HepG2 (cell line): ENCODE results near the gene EXOC3. TPM values are rescaled to one million over a fixed set of nuclear protein-coding genes. Genes with fewer than 3 reads are reported as not detected.

Source experiments
- ATAC-seq: fragments of 200-7000 bp; cut with Tn5 transposase; 3 replicates; pipeline ENCODE4 v1.9.1; 2020; ENCODE audit warnings: mild to moderate bottlenecking, moderate library complexity
- BruUV-seq: library from RNA; stranded (reverse); fragments of 400-500 nt; replicated peaks from 2 replicates; lab custom pipeline; 2021; lab: Mats Ljungman, UMichigan
- CTCF ChIA-PET: fragments of 300-600 bp; formaldehyde crosslinking; extraction: SDS; loops from one replicate; lab custom pipeline; 2021; ENCODE audit warnings: low total read pairs, inconsistent platforms, low intra/inter-chr PET ratio; lab: Yijun Ruan, JAX
- POLR2A ChIA-PET: fragments of 350-600 bp; sonication (Branson Sonifier 250); formaldehyde crosslinking; loops from one replicate; lab custom pipeline; 2020; ENCODE audit warnings: antibody characterized with exemption, inconsistent platforms; lab: Yijun Ruan, JAX
- DNase-seq: peaks from one replicate; pipeline ENCODE4 v3.0.0-alpha.2; 2015; ENCODE audit warnings: low spot score
- FAIRE-seq: peaks from 3 replicates; lab custom pipeline; 2011; peaks lifted over from hg19 to GRCh38; lab: Jason Lieb, UNC
- H2AFZ ChIP-seq: one replicate; pipeline ENCODE4 v1.6.1; 2011; ENCODE audit warnings: low read length, inconsistent platforms
- H3K27ac ChIP-seq: fragments of 300-600 bp; 3 replicates; pipeline ENCODE4 v1.8.0; 2011; ENCODE audit warnings: mixed run types, mild to moderate bottlenecking, mixed read lengths, low read length, inconsistent platforms; ENCODE audit not compliant: insufficient read depth; ENCODE audit errors: extremely low read length
- H3K27me3 ChIP-seq, 2 experiments: fragments of 200-600 bp in 1 of 2; 2 replicates in 1 of 2; 3 replicates in 1 of 2; pipeline versions ENCODE4 v1.6.0 to v1.8.0; 2011; ENCODE audit warnings: low read length in 2 of 2, mild to moderate bottlenecking in 2 of 2, moderate library complexity in 2 of 2, inconsistent platforms in 1 of 2; ENCODE audit not compliant: insufficient read depth in 2 of 2, control insufficient read depth in 1 of 2
- H3K36me3 ChIP-seq, 2 experiments: fragments of 200-600 bp in 1 of 2; replicated peaks in 1 of 2; 2 replicates in 1 of 2; 3 replicates in 1 of 2; pipeline versions ENCODE4 v1.5.1 to v1.8.0; 2011; ENCODE audit warnings: low read length in 2 of 2, inconsistent platforms in 1 of 2; ENCODE audit not compliant: insufficient read depth in 2 of 2, control insufficient read depth in 1 of 2
- H3K4me1 ChIP-seq: 2 replicates; pipeline ENCODE4 v1.5.1; 2012; ENCODE audit warnings: low read length, inconsistent platforms; ENCODE audit not compliant: insufficient read depth
- H3K4me2 ChIP-seq: 2 replicates; pipeline ENCODE4 v1.6.0; 2011; ENCODE audit warnings: low read depth, low read length, inconsistent platforms
- H3K4me3 ChIP-seq, 3 experiments: fragments of 200-600 bp in 1 of 3; sonication (generic), shearing (Covaris generic) in 1 of 3; replicated peaks in 1 of 3; 2 replicates each; pipeline ENCODE4 v1.5.1; 2011 to 2016; ENCODE audit warnings: low read length in 3 of 3, inconsistent platforms in 2 of 3, low read depth in 2 of 3, mild to moderate bottlenecking in 2 of 3, control low read depth in 1 of 3, mixed read lengths in 1 of 3; ENCODE audit not compliant: insufficient read depth in 1 of 3
- H3K79me2 ChIP-seq: one replicate; pipeline ENCODE4 v1.6.1; 2011; ENCODE audit warnings: low read length, inconsistent platforms; ENCODE audit not compliant: insufficient read depth
- H3K9ac ChIP-seq: 2 replicates; pipeline ENCODE4 v1.6.0; 2011; ENCODE audit warnings: mild to moderate bottlenecking, low read depth, low read length, inconsistent platforms; ENCODE audit not compliant: insufficient read depth
- H3K9me3 ChIP-seq: 2 replicates; pipeline ENCODE4 v1.5.1; 2012; ENCODE audit warnings: mild to moderate bottlenecking, low read length
- H4K20me1 ChIP-seq: 2 replicates; pipeline ENCODE4 v1.6.0; 2011; ENCODE audit warnings: inconsistent platforms, mild to moderate bottlenecking, low read length, moderate library complexity; ENCODE audit not compliant: insufficient read depth
- ARNTL ChIP-seq: sonication (generic); formaldehyde crosslinking; IDR thresholded peaks from 2 replicates; pipeline ENCODE4 v1.4.0; 2020; ENCODE audit warnings: mild to moderate bottlenecking, missing genetic modification reagents
- CEBPB ChIP-seq: IDR thresholded peaks from 2 replicates; pipeline ENCODE4 v1.6.1; 2011; ENCODE audit warnings: low read depth, low read length, improper control_type of control experiment, borderline replicate concordance
- MTF2 ChIP-seq: sonication (generic); formaldehyde crosslinking; IDR thresholded peaks from 2 replicates; pipeline ENCODE4 v1.5.0; 2020; ENCODE audit warnings: missing genetic modification reagents, borderline replicate concordance
- NFKBIZ ChIP-seq: IDR thresholded peaks from 2 replicates; pipeline ENCODE4 v1.6.1; 2018; ENCODE audit warnings: missing genetic modification reagents, missing compliant biosample characterization
- NONO ChIP-seq, 2 experiments: fragments of 450-650 bp in 1 of 2; sonication (generic) in 1 of 2; formaldehyde crosslinking in 1 of 2; IDR thresholded peaks in 1 of 2; conservative IDR thresholded peaks in 1 of 2; 2 replicates each; pipeline versions ENCODE4 v1.6.1 to v1.8.0; 2017 to 2022; ENCODE audit warnings: mild to moderate bottlenecking in 1 of 2, missing genetic modification reagents in 1 of 2, moderate library complexity in 1 of 2
- RAD21 ChIP-seq: fragments of 450-650 bp; formaldehyde crosslinking; IDR thresholded peaks from 2 replicates; pipeline ENCODE4 v1.5.0; 2020; ENCODE audit warnings: mild to moderate bottlenecking
- ZKSCAN8 ChIP-seq: IDR thresholded peaks from 2 replicates; pipeline ENCODE4 v1.6.1; 2016; ENCODE audit warnings: borderline replicate concordance, missing genetic modification reagents, missing compliant biosample characterization
- ZMYM2 ChIP-seq: sonication (generic); formaldehyde crosslinking; IDR thresholded peaks from 2 replicates; pipeline ENCODE4 v1.8.0; 2022; ENCODE audit warnings: mild to moderate bottlenecking, missing genetic modification reagents
- ZNF451 ChIP-seq: sonication (generic); formaldehyde crosslinking; IDR thresholded peaks from 2 replicates; pipeline ENCODE4 v1.5.0; 2020; ENCODE audit warnings: mild to moderate bottlenecking, missing genetic modification reagents
- ZNF484 ChIP-seq: sonication (generic); formaldehyde crosslinking; IDR thresholded peaks from 2 replicates; pipeline ENCODE4 v1.5.1; 2020; ENCODE audit warnings: mild to moderate bottlenecking, low read depth, missing genetic modification reagents, borderline replicate concordance
- WGBS: methylation state at CpG from one replicate; pipeline ENCODE4 v1.1.6; 2017; ENCODE audit warnings: low lambda C conversion rate; 5-methylcytosine and 5-hydroxymethylcytosine counted together
- in situ Hi-C: cut with HindIII; loops from 2 replicates; pipeline ENCODE4 v1.10.0; 2017; ENCODE audit warnings: low pct_unique_long_range_greater_than_20kb; ENCODE audit not compliant: extremely low pct_ligation_motif_present
- intact Hi-C: fragments of 100-400 bp; cut with micrococcal nuclease; formaldehyde crosslinking; loops from one replicate; pipeline ENCODE4 v1.10.0; 2022; ENCODE audit not compliant: unreplicated experiment
- polyA plus RNA-seq, 8 experiments: library from polyadenylated mRNA; depleted of rRNA in 3 of 8; stranded (reverse) in 7 of 8; unstranded in 1 of 8; fragments of >200 nt; fragmentation: Illumina TruSeq in 4 of 8; extraction: Trizol in 4 of 8; gene quantifications; 2 replicates each; pipeline versions ENCODE4 v1.2.1 to v1.2.3, GENCODE V29; 2011 to 2016; ENCODE audit warnings: low read depth in 4 of 8, missing spikeins in 1 of 8, mixed read lengths in 1 of 8; ENCODE audit not compliant: insufficient read depth in 1 of 8
- total RNA-seq, 5 experiments: library from RNA; depleted of rRNA; stranded (reverse); fragments of >200 nt; fragmentation: Illumina TruSeq; extraction: Trizol; gene quantifications; 2 replicates each; pipeline ENCODE4 v1.2.3, GENCODE V29; 2016; ENCODE audit warnings: low read depth in 1 of 5
- TF ChIP-seq, protein P1 (sequence below): IDR thresholded peaks from 2 replicates; pipeline ENCODE4 v1.6.1; 2016; ENCODE audit warnings: missing biosample characterization, missing genetic modification reagents, low read depth
- TF ChIP-seq, protein P2 (sequence below): sonication (generic); formaldehyde crosslinking; IDR thresholded peaks from 2 replicates; pipeline ENCODE4 v1.4.0; 2020; ENCODE audit warnings: missing genetic modification reagents

Gene EXOC3
- total and polyA plus RNA-seq, 2 of the 13 experiments (the other 11 are each of a cell fraction or from before 2014, with no cell fraction given), result 9.2 to 20.5 TPM

DNA sequence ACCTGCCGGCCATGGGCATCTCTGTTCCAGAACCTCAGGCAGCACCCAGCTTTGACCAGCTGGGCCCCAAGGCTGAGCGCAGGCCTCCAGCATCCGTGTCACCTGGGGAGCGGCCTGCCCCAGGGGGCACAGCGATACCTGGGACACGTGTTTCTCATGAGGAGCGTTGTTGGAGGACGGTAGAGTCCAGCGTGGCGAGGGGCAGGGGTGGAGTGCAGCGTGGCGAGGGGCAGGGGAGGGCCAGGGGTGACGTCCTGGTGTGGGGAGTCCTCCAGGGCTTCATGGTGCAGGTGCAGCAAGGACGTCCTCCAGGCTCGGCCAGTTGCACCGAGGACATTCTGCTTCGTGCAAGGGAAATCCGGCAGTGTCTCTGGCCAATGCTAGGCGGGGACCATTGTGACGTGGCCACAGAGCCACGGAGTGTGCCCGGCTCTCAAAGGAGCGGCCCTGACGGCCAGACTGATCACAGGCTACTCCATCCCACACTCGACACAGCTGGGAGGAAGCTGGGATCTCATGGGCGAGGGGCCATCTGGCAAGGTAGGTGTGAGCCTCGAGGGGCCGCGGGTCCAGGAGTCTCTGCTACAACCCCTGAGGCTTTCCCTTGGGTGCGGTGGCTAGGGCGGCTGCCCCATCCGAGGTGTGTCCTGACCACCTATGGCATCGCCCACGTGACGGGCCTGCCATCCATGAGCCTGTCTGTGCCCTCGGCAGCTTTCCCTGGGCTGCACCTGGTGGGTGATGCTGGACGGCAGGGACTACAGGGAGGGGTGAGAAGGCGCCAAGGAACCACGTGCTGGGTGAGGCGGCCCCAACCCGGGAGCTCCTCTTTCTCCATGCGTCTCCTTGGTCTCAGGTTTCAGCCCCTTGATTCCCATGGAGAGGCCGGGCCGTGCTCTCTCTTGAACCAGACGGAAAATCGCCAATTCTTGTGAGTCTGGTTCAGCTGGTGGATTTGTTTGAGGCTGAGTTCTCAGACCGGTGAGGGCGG lies 47.4 kb downstream of the EXOC3 start:
- H3K4me2 ChIP-seq, result no peak overlapping the region
- H3K79me2 ChIP-seq, result no peaks in the 10 kb centered on the region
- in situ Hi-C loops, result no loop called here
- H3K4me1 ChIP-seq, result peaks cover 11% of the 10 kb centered on the region
- H3K9ac ChIP-seq, result no peak overlapping the region
- peaks cover 14 to 76% of the 10 kb centered on the region in 2 experiments for H3K27me3 ChIP-seq
- FAIRE-seq, result no peak
- WGBS, result 36% methylated on average over 11 of the region's 48 CpGs
- CTCF ChIA-PET, result no interaction called here
- no peak for DNase-seq
- no peak overlapping the region for H2AFZ ChIP-seq
- ATAC-seq, result no peak
- H3K4me3 ChIP-seq, result no peak overlapping the region
- H3K27ac ChIP-seq, result no peak overlapping the region
- no peaks in the 10 kb centered on the region for H3K9me3 ChIP-seq
- POLR2A ChIA-PET, result no interaction called here
- no peaks in the 10 kb centered on the region for H3K36me3 ChIP-seq
- intact Hi-C loops, result no loop called here
- TF ChIP-seq RAD21 (CRISPR knock-in tag), result no peak
- no peak for TF ChIP-seq ZKSCAN8 (CRISPR knock-in tag)
- 0 out of 2 replicates have a peak, but pooled peaks have one; percentile 44 for TF ChIP-seq MTF2 (CRISPR knock-in tag)
- BruUV-seq, result no TSS peak
- no peaks in the 10 kb centered on the region for H4K20me1 ChIP-seq

DNA sequence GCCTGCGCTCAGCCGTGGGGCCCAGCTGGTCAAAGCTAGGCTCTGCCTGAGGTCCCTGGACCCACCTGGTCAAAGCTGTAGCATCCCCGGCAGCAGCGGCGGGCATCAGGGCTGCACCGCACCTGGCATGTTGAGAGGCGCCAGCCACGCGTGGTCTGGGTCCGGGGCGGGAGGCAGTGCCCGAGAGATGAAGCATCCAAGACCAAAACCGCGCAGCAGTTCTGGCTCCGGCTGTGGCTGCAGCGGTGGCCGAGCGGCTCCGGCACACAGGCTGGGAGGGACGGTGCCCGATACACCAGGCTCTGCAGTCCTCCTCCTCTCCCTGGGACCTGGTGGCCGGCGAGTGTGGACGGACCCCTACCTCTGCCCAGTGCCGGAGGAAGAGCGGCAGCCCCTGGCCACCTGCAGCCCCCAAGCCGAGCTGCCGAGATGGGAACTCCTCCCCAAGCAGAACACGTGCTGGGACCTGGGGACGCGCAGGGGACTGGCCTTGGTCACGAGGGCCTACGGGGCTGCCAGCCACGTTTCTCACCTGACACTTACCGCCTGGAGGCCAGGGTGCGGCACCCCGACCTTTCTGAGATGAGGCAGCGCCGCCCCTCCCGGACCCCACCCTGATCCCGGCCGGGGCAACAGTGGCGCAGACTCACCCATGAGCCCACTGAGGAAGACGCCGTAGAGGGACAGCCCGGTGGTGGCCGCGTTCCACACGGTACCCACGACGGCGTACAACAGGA lies 48.3 kb downstream of the EXOC3 start:
- Histone ChIP-seq H2AFZ (no peak overlapping the region), H4K20me1 (no peaks in the 10 kb centered on the region), H3K27ac (no peak overlapping the region), H3K9me3 (no peaks in the 10 kb centered on the region), H3K9ac (no peak overlapping the region), H3K27me3 (peaks cover 14 to 73% of the 10 kb centered on the region in 2 experiments), H3K4me2 (no peak overlapping the region), H3K79me2 (no peaks in the 10 kb centered on the region)
- FAIRE-seq (no peak), DNase-seq (no peak), ATAC-seq (no peak)
- CTCF ChIA-PET, result no interaction called here
- 72% methylated on average over 9 of the region's 52 CpGs for WGBS
- intact Hi-C loops, result no loop called here
- POLR2A ChIA-PET, result no interaction called here
- in situ Hi-C loops, result no loop called here
- TF ChIP-seq ARNTL (CRISPR knock-in tag), result no peak
- TF ChIP-seq, protein P1, sequence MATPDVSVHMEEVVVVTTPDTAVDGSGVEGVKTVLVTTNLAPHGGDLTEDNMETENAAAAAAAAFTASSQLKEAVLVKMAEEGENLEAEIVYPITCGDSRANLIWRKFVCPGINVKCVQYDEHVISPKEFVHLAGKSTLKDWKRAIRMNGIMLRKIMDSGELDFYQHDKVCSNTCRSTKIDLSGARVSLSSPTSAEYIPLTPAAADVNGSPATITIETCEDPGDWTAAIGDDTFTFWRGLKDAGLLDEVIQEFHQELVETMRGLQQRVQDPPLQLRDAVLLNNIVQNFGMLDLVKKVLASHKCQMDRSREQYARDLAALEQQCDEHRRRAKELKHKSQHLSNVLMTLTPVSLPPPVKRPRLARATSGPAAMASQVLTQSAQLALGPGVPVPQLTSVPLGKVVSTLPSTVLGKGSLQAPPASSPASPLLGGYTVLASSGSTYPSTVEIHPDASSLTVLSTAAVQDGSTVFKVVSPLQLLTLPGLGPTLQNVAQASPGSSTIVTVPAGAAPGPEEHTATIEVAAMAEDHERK (CRISPR knock-in tag), result no peak
- TF ChIP-seq ZNF484 (CRISPR knock-in tag), result no peak
- TF ChIP-seq NONO (IDR thresholded peaks at IDR 0.05), result no peak
- no peak for TF ChIP-seq NONO (CRISPR knock-in tag; conservative IDR thresholded peaks at IDR 0.05)
- no peak for TF ChIP-seq ZNF451
- TF ChIP-seq, protein P2, sequence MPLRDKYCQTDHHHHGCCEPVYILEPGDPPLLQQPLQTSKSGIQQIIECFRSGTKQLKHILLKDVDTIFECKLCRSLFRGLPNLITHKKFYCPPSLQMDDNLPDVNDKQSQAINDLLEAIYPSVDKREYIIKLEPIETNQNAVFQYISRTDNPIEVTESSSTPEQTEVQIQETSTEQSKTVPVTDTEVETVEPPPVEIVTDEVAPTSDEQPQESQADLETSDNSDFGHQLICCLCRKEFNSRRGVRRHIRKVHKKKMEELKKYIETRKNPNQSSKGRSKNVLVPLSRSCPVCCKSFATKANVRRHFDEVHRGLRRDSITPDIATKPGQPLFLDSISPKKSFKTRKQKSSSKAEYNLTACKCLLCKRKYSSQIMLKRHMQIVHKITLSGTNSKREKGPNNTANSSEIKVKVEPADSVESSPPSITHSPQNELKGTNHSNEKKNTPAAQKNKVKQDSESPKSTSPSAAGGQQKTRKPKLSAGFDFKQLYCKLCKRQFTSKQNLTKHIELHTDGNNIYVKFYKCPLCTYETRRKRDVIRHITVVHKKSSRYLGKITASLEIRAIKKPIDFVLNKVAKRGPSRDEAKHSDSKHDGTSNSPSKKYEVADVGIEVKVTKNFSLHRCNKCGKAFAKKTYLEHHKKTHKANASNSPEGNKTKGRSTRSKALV (CRISPR knock-in tag), result no peak
- no peak for TF ChIP-seq NFKBIZ (CRISPR knock-in tag)
- TF ChIP-seq ZMYM2 (CRISPR knock-in tag), result no peak
- TF ChIP-seq CEBPB, result no peak
- TF ChIP-seq, all 625 proteins: peak for 0
- Histone ChIP-seq H3K36me3 (no peaks in the 10 kb centered on the region), H3K4me1 (peaks cover 11% of the 10 kb centered on the region), H3K4me3 (no peak overlapping the region)
- BruUV-seq, result no TSS peak
